Midbrain (tissue), 1 donor: ENCODE measurements around the gene SLC3A2.
A peak's percentile ranks its signal among the peaks of the same experiment; 100 is the strongest.
"Not testable (repeated sequence)": the region's sequence is repeated elsewhere in the genome, so short reads cannot be mapped to it uniquely, and the experiment has no call there.

Source experiments
- DNase-seq: peaks from one replicate; lab custom pipeline; 2025; lab: John Stamatoyannopoulos, UW

Gene SLC3A2

DNA sequence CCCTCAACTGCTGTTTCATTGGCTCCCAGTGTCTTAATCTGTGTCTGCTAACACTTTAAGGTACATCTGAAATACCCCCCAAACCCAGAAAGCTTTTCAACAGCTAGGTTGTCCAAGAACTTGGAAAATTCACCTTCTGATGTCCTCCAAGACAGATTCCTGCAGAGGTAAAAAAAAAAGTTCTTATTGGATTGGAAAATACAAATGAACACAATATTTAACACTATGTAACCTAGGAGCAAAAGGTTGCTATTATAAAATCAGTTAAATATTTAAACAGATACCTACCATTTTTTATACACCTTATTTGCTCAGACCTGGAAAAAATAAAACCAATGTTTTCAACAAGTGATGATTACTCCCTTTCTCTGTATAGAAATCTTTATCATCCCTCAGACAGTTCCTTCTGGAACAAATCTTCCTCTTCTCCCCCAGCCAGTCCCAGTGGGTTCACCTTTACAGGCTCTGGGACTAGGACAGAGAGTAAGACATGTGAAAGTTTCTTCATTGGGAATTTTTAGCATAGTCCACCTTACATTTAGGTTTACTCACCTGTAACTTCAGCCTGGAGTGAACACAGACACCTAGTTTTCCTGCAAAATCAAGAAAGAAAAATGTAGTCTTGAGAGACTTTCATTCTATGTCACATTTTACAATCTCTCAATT is 28.0 kb upstream of the SLC3A2 start:
- no peak for DNase-seq

DNA sequence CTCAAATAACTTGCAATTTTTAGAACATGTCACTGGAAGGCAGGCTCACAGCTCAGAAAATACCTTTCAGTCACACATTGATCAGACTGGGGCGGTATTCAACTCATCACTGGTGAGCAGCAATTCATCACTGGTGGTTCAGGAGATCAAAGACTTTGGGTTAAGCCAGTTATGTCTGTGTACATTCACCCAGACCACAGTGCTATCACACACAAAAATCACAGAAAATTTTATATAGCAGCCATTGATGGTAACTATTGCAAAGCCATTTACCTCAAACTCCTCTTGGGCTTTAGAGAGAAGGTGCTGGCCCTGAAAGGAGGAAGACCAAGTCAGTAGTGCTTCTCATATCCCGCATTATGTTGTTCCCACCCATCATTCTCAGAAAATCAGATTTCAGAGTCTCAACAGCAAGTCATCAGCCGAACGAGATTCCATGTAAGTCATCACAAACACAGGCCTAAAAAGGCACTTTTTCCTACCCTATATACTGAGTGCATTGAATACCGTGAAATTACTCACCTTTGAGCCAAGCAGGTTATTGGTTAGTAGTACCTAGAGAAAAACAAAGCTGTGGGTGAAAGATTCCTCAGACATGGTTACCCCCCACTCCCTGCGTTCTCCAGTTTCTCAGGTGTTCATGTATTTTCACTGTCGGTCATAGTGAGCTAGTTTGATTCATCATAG is 27.3 kb upstream of the SLC3A2 start:
- DNase-seq: no peak

DNA sequence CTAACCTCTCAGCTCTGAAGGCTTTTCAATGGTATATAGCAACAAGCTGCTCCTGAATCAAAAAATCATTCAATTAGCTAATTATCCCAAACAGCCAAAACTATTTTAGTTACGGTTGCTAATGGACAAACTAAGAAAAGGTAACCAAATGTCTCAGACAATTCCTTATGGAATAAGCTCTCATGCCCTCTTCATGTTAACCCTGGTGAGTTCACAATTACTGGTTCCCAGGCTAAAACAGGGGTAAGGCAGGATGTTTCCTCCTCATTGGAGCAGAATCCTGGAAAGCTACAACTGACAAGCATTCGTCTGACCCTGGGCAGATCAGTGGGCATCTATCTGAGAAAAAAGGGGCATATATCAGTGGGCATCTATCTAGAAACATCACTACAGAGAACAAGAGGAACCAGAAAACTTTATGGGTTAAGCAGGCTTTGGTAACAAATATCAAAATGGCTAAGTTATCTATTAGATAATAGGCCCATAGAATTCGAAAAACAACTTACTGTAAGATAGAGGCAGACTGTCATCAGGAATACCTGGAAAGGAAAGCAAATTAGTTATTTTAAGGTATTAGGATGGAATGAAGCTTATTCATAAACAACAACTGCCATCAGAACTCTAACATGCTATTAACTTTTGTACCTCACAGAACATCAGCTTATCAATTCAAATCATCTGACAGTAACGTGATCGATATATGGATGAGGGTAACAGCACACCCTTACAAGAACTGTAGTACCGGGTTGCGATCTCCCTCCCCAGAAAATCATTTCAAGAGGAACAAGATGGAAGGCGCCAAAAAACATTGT is 26.5 kb upstream of the SLC3A2 start:
- DNase-seq: no peak

DNA sequence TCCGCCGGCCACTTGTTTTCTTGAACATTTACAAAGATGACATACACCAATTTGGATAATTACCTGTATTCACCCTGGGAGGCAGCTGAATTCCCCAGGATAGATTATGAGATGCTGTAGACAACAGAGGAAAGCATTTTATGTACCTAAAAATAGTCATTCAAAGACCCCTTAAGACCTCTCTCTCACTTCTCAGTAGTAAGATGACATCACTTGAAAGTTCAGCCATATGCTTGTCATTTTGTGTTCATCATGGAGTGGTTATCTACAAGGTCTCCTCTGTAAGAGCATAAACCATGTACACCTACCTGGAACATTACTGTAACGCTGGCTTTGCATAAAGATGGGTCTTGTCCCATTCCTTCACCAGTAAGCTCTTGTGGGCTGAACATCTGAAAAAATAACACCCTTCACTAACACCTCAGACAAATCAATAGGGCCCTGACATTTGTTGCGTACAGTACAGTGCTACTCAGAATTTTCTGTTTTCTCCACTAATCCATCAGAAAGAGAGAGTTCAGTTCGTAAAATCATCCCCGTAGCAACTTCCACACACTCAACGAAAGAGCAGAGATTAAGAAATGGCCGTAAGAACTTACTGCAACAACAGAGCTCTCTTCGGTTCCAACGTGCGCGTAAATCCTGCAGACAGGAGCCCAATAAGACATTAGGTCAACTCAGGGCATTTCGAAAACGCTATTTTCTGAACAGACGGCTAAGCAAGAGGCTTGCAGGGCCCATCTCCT is 25.7 kb upstream of the SLC3A2 start:
- DNase-seq: no peak

DNA sequence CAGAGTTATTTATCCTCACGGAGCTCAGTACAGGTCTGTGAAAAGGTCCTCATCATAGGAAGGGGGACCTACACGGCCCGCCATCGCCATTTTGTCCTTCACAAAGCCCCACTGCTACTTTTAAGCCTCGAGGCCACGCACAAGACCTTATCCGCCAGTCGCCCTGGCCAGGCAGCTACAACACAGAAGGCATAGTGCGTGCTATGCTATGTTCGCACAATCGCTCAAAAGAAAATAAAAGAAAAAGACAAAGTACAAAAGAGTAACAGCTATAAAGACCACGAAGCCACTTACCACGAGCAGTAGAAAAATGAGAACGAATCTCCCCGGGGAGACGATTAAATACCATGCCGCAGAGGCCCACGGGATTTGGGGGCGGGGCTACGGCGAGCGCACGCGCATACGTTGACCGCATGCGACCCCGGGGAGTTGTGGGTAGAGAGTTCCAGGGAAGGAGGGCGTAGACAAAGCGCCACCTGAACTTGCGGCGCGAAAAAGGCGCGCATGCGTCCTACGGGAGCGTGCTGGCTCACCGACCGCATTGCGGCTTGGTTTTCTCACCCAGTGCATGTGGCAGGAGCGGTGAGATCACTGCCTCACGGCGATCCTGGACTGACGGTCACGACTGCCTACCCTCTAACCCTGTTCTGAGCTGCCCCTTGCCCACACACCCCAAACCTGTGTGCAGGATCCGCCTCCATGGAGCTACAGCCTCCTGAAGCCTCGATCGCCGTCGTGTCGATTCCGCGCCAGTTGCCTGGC is 24.9 kb upstream of the SLC3A2 start:
- peak; percentile 96 for DNase-seq

DNA sequence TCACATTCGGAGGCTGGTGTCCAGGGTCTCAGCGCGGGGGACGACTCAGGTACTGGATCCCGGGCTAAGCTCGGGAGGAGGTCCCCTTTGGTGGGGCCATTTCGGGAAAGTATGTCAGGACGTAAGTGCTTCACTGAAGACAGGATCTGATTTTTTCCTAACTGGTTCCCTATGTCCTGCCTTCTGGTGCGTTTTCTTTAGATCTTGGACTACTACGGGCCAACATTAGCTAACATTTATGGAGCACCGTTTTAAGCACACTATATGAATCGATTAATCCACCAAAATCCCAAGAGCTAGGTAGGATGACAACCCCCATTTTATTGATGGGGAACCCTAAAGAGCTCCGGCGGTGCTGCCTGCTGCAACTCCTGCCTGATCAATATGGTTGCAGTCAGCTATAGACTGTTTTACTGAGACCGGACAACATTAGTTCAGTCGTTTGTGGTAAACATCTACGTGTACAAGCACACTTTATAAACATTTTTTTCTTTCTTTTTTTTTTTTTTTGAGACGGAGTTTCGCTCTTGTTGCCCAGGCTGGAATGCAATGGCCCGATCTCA is 24.3 kb upstream of the SLC3A2 start:
- DNase-seq: no peak

DNA sequence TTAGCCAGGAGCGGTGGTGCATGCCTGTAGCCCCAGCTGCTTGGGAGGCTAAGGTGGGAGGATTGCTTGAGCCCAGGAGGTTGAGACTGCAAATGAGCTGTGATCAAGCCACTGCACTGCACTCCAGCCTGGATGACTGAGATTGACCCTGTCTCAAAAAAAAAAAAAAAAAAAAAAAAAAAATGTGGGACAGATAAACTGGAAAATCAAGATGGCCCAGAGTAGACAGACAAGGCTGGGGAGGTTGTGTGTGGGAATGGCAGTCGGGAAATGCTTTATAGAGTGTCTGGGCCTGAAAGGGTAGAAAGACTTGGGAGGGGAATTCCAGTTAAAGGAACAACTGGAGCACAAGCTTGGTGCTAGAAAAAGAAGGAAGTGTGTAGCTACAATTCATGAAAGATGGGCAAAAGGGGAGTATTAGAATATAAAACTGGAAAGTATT is 23.1 kb upstream of the SLC3A2 start:
- no peak for DNase-seq

DNA sequence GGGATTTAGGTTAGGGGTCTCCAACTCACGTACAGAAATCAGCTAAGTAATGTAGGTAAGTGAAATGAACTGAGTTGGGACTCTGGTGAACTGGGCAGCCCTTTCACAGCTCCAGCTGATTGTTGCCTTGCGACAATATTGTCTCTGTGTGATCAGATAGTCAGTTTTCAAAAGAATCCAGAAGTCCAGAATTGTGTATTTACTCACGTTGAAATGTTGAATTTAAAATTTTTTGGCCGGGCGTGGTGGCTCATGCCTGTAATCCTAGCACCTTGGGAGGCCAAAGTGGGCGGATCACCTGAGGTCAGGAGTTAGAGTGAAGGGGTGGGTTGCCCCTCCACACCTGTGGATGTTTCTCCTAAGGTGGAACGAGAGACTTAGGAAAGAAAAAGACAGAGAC is 22.5 kb upstream of the SLC3A2 start:
- no peak for DNase-seq

DNA sequence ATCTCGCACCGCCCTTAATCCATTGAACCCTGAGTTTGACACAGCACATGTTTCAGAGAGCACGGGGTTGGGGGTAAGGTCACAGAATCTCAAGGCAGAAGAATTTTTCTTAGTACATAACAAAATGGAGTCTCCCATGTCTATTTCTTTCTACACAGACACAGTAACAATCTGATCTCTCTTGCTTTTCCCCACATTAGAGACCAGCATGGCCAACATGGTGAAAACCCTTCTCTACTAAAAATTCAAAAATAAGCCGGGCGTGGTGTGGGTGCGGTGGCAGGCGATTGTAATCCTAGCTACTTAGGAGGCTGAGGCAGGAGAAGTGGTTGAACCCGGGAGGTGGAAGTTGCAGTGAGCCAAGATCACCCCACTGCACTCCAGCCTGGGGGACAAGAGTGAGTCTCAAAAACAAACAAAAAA is 21.4 kb upstream of the SLC3A2 start:
- DNase-seq: not testable (repeated sequence)

DNA sequence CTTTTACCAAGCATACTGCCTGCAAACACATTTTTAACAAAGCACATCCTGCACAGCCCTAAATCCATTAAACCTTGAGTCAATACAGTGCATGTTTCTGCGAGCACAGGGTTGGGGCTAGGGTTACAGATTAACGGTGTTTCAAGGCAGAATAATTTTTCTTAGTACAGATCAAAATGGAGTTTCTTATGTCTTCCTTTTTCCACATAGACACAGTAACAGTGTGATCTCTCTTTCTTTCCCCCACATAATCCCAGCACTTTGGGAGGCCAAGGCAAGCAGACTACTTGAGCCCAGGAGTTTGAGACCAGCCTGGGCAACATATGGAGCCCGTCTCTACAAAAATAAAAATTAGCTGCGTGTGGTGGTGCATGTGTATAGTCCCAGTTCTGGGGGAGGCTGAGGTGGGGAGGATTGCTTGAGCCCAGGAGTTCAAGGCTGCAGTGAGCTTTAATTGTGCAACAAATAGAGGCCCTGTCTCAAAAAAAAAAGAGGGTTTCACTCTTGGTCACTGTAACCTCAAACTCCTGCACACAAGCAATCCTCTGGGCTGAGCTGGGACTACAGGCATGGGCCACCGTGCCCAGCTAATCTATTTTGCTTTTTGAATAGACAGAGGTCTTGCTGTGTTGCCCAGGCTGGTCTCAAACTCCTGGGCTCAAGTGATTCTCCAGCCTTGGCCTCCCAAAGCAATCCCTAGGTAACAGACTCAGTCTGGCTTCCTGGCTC is 19.7 kb upstream of the SLC3A2 start:
- DNase-seq: no peak

DNA sequence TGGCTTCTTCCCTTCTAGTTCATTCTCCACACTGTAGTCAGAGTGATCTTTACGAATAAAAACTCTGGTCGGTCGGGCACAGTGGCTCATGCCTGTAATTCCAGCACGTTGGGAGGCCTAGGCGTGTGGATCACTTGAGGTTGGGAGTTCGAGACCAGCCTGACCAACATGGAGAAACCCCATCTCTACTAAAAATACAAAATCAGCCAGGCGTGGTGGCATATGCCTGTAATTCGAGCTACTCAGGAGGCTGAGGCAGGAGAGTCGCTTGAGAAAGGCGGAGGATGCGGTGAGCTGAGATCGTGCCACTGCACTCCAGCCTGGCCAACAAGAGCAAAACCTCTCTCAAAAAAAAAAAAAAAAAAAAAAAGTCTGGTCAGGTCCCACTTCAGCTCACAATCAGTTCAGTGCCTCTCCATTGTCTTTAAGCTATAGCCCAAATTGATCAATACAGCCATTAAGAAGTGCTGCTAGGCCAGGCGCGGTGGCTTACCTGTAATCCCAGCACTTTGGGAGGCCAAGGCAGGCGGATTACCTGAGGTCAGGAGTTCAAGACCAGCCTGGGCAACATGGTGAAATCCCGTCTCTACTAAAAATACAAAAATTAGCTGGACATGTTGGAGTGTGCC is 19.0 kb upstream of the SLC3A2 start:
- not testable (repeated sequence) for DNase-seq

DNA sequence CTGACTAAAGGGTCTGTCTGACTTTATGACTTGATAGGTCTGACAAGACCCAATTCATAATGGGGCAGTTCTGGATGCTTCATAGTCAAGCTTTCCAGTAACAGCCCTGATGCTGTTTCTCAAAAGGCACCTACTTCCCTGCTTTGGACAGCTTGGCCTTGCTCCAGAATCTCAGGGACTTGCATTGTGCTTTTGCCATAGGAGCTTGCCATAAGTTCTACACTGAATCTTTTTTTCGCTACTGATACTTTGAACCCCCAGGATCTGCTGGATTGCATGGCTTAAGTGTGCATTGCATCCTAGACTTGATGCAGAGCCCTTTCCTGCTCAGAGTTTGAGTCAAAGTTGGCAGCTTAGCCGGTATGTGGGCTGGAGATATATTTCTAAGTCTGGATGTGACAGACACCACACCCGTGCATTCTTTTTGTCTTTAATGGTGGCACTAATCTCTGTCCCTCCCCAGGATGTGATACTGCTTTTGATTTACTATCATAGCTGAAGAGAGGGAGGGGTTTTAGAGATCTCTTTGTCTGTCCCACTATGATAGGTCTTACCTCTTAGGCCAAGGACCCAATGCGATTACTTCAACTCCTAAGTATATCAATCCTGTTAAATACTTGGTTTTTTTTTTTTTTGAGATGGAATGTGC is 16.9 kb upstream of the SLC3A2 start:
- DNase-seq: no peak

DNA sequence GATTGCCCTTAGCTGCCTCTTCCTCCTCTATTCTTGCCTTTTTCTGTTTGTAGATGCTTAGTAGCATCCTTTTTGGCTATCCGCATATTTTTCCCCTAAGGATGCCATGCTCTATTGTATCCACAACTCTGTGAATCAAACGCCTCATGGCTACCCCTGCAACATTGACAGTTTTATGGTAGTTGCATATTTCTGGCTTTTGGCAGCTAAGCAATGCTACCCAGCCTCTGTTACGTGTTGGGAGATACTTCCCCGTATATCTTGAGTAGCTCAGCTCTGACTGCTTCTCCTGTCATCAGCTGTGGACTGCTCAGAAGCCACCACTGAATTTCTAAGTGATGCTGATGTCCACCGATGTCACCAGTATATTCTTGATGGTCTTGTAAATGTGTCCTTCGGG is 15.1 kb upstream of the SLC3A2 start:
- no peak for DNase-seq

DNA sequence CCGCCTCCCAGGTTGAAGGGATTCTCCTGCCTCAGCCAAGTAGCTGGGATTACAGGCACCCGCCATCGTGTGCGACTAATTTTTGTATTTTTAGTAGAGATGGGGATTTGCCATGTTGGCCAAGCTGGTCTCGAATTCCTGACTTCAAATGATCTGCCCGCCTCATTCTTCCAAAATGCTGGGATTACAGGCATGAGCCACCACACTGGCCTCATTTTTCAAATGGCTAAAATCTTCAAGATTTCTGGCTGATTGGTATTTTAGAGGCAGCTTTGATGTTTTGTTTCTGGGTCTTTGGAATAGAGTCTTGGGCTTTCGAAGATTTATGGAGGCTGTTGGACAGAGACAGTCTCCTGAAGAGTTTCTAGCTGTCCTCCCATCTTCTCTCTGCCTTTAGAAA is 5.8 kb upstream of the SLC3A2 start:
- DNase-seq: no peak

DNA sequence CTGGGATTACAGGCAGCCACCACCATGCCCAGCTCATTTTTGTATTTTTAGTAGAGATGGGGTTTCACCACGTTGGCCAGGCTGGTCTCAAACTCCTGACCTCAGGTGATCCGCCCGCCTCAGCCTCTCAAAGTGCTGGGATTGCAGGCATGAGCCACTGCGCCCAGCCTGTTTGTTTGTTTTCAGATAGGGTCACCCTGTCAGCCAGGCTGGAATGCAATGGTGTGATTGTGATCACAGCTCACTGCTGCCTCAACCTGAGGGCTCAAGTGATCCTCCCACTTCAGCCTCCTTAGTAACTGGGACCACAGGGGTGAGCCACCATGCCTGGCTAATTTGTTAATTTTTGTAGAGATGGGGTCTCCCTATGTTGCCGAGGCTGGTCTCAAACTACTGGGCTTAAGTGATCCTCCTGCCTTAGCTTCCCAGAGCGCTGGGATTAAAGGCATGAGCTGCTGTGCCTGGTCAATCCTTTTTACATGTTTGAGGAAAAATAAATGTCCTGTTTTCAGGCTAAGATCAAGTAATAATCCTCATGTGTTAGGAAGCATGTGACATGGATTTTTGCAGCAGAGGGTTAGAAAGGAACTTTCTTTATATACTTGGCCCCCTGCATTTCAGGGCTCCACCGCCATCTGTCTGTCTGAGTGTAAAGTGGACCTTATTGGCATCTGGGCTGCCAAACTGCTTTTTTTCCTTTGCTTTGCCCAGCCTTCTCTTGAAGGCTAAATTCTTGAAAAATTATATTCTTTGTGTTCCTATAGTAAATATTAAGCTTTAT is 4.8 kb upstream of the SLC3A2 start:
- DNase-seq: no peak

DNA sequence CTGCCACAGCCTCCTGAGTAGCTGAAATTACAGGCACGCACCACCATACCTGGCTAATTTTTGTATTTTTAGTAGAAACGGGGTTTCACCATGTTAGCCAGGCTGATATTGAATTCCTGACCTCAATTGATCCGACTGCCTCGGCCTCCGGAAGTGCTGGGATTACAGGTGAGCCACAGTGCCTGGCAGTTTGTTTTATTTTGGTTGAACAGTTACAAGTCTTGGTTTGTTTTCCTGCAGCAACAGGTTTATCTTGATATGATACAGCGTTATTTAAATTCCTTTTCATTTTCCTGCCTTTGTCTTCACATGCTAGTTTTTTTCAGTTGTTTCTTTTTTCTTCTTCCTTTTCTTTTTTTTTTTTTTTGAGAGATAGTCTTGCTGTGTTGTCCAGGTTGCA is 4.0 kb upstream of the SLC3A2 start:
- DNase-seq: no peak

DNA sequence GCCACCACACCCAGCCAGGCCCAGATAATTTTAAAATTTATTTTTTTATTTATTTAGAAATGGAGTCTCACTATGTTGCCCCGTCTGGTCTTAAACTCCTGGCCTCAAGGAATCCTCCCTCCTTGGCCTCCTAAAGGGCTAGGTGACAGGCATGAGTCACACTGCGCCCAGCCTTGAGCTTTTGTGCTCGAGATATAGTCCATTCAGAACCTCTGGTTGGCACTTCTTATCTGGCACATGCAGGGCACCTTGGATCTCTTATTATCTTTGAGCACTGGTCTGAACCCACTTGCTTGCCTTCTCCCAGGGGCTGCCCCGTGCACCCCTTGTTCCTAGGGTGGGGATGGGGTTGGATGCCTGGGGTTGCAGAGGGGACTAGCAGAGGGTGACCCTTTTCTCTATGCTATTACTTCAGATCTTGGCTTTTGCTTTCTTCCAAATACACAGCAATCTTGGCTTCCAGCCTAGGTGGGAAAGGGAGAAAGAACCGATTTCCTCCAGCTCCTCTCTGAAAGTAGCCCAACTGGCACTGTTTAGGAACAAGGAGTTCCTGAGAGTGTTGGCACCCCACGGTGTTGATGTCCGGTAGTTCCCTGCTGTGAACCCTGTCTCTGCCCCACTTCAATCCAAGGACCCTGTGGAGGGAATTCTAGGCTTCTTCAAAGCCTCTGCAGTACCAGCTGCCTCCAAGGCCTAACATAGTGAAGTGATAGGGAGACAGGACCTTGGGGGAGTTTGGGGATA is 1.3 kb upstream of the SLC3A2 start:
- peak; percentile 59 for DNase-seq

DNA sequence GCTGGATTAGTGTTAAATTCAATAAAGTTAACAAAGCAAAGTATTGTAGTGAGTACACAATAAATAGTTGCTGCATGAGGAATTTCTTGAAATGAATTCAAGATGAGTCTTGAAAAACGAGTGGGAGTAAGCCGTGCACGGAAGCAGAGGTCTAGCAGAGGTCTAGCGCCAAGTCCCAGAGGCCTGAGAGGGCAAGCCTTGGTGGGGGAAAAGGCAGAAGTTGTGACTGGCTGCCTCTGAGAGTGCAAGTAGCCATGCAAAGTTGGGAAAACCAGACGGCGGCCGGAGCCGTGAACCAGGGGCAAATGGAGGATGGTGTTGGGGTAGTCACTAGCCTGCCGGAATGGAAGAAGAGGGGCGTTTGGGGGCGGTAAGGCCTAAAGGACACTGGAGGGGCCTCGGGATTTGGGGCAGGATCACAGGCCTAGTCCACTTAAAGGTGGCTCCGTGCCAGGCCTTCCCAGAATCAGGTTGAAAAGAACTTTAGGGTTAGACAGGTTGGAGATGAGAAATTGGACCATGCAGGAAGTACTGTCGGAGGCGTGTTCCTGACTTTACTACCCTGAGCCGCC is 379 bp upstream of the SLC3A2 start:
- no peak for DNase-seq
